GM19452 (cell line): Measurements from ENCODE around the gene RAMAC.
A peak's percentile ranks its signal among the peaks of the same experiment; 100 is the strongest.
"Not testable (repeated sequence)": the region's sequence is repeated elsewhere in the genome, so short reads cannot be mapped to it uniquely, and the experiment has no call there.

Source experiments
- ATAC-seq: cut with Tn5 transposase; IDR thresholded peaks from one replicate; pipeline ENCODE4 v1.9.1; 2021; ENCODE audit not compliant: unreplicated experiment

RAMAC gene

GRCh38 chr15:82985688-82986441, at the start of gene RAMAC:
Gene RAMAC, plus strand, starts transcription at chr15:82986210. Its CDS starts 2,809 bp downstream, at chr15:82989019.
- ATAC-seq, result peak; percentile 92

- ATAC-seq, result no peak
These were observed 48.9 kb upstream of the RAMAC start for GRCh38 chr15:82936966-82937711.

- no peak for ATAC-seq
These were observed 48.3 kb upstream of the RAMAC start for GRCh38 chr15:82937712-82938058.

GRCh38 chr15:82939678-82940077, 46.3 kb upstream of the RAMAC start:
- ATAC-seq, result not testable (repeated sequence)

GRCh38 chr15:82942691-82943090, 43.3 kb upstream of the RAMAC start:
- no peak for ATAC-seq

GRCh38 chr15:82943176-82943575, 42.8 kb upstream of the RAMAC start:
- ATAC-seq, result no peak

- no peak for ATAC-seq
These were observed 42.0 kb upstream of the RAMAC start for GRCh38 chr15:82944056-82944455.

GRCh38 chr15:82944821-82945220, 41.2 kb upstream of the RAMAC start:
- no peak for ATAC-seq

GRCh38 chr15:82945326-82945725, 40.7 kb upstream of the RAMAC start:
- no peak for ATAC-seq

GRCh38 chr15:82946155-82946701, 39.8 kb upstream of the RAMAC start:
- ATAC-seq, result no peak

GRCh38 chr15:82950295-82950694, 35.7 kb upstream of the RAMAC start:
- ATAC-seq, result peak; percentile 18

- ATAC-seq, result peak; percentile 55
These were observed 35.2 kb upstream of the RAMAC start for GRCh38 chr15:82950746-82951370.

GRCh38 chr15:82951472-82952157, 34.4 kb upstream of the RAMAC start:
- no peak for ATAC-seq

- peak; percentile 45 for ATAC-seq
These were observed 33.6 kb upstream of the RAMAC start, which contains the start of gene HOMER2 for GRCh38 chr15:82952158-82953081. Gene HOMER2, minus strand, starts transcription at chr15:82952720. Its CDS starts 185 bp downstream, at chr15:82952535.

GRCh38 chr15:82958638-82959037, 27.4 kb upstream of the RAMAC start:
- ATAC-seq, result no peak

GRCh38 chr15:82959423-82959822, 26.6 kb upstream of the RAMAC start:
- no peak for ATAC-seq

GRCh38 chr15:82960766-82961165, 25.2 kb upstream of the RAMAC start:
- ATAC-seq, result no peak

GRCh38 chr15:82963471-82964341, 22.3 kb upstream of the RAMAC start:
- no peak for ATAC-seq

GRCh38 chr15:82964890-82965289, 21.1 kb upstream of the RAMAC start:
- no peak for ATAC-seq
